Mucosa of descending colon (tissue), 3 donors: ENCODE data around the gene ANTXR2. TPM values are rescaled to one million over a fixed set of nuclear protein-coding genes. Genes with fewer than 3 reads are reported as not detected.

ENCODE experiments used
- ATAC-seq: fragments of 200-7000 bp; cut with Tn5 transposase; one replicate; pipeline ENCODE4 v1.9.1; 2020; ENCODE audit warnings: mild to moderate bottlenecking, moderate library complexity
- DNase-seq, 3 donors: peaks; one replicate each; pipeline ENCODE4 v3.0.0-alpha.2; 2020
- H3K36me3 ChIP-seq: fragments of 200-600 bp; one replicate; pipeline ENCODE4 v1.8.0; 2021; ENCODE audit warnings: low read depth, mild to moderate bottlenecking
- H3K4me1 ChIP-seq: fragments of 200-600 bp; one replicate; pipeline ENCODE4 v1.8.0; 2021; ENCODE audit warnings: low read depth, mild to moderate bottlenecking
- H3K4me3 ChIP-seq: fragments of 200-600 bp; one replicate; pipeline ENCODE4 v1.8.0; 2021; ENCODE audit warnings: mild to moderate bottlenecking
- H3K9me3 ChIP-seq: fragments of 200-600 bp; one replicate; pipeline ENCODE4 v1.8.0; 2021; ENCODE audit warnings: mild to moderate bottlenecking
- intact Hi-C, 2 donors: fragments of 100-400 bp; cut with DNase I in 1 of 2; cut with micrococcal nuclease in 1 of 2; formaldehyde crosslinking; loops; one replicate each; pipeline versions ENCODE4 v1.11.0 to v1.11.1; 2022; cut with DNase I, micrococcal nuclease
- total RNA-seq, 3 donors: library from RNA; stranded (reverse); fragmentation: NEBNext Ultra II Directional in 2 of 3; extraction: Animal tissue kit (Norgen Biotek cat#: 25700) in 2 of 3; gene quantifications; one replicate each; pipeline versions ENCODE4 v1.2.1 to v1.2.4, GENCODE V29; 2021 to 2023
- TF ChIP-seq, protein P1 (sequence below): fragments of 200-600 bp; IDR thresholded peaks from one replicate; pipeline ENCODE4 v1.8.0; 2022; ENCODE audit warnings: antibody characterized with exemption, mild to moderate bottlenecking
- donor health status: DM: no; HTN: no; CAD: no; lungs with moderate emphysema.
- donor health status: DM: no; HTN: no; CAD: no.
- donor health status: DM: no; HTN: yes; CAD: no.

The ANTXR2 gene
- total RNA-seq, 3 donors from 2014 or later: 83.2 to 276 (median 120) TPM

DNA sequence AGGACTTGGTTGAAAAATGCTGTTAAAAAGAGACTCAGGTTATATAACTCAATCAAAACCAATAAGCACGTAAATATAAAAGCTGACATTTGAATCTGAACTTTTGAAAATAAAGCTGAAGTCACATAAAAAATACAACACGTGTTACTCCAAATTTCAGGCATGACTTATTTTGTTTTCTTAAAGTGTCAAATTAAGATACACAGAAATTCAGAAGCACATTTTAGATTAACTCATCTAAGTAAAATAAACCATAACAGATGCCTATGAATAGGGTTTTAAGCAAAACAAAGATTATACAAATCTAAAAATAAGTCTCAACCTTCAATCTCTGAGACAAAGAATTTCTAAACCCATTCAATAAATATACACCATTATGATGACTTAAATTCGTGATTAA is 124.8 kb downstream of the ANTXR2 start:
- Histone ChIP-seq H3K36me3 (no peaks in the 10 kb centered on the region), H3K9me3 (no peaks in the 10 kb centered on the region), H3K4me1 (no peaks in the 10 kb centered on the region), H3K4me3 (no peak overlapping the region)
- no peak for ATAC-seq
- no peak for DNase-seq
- TF ChIP-seq, protein P1, sequence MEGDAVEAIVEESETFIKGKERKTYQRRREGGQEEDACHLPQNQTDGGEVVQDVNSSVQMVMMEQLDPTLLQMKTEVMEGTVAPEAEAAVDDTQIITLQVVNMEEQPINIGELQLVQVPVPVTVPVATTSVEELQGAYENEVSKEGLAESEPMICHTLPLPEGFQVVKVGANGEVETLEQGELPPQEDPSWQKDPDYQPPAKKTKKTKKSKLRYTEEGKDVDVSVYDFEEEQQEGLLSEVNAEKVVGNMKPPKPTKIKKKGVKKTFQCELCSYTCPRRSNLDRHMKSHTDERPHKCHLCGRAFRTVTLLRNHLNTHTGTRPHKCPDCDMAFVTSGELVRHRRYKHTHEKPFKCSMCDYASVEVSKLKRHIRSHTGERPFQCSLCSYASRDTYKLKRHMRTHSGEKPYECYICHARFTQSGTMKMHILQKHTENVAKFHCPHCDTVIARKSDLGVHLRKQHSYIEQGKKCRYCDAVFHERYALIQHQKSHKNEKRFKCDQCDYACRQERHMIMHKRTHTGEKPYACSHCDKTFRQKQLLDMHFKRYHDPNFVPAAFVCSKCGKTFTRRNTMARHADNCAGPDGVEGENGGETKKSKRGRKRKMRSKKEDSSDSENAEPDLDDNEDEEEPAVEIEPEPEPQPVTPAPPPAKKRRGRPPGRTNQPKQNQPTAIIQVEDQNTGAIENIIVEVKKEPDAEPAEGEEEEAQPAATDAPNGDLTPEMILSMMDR: no peak
- intact Hi-C loops: no loop called here

DNA sequence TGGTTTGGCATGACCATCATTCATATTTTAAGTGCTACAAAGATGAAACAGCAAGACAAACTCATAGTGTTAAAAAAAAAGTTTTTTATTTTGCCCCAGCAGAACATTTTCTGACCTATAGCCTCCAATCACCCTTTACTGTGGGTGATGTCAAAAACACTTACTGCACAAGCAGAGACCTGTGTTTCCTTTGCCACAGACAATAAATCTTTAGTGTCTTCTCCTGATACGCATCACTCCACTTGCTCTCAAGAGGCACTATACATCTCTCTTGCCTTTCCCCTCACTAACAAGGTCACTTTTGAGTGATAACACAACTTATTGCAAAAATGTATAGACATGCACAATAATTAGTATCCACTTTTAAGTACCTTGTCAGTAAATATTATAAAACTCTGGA is 125.6 kb downstream of the ANTXR2 start:
- intact Hi-C loops: no loop called here
- TF ChIP-seq, protein P1: no peak
- Histone ChIP-seq H3K9me3 (no peaks in the 10 kb centered on the region), H3K36me3 (no peaks in the 10 kb centered on the region), H3K4me3 (no peak overlapping the region), H3K4me1 (no peaks in the 10 kb centered on the region)
- no peak for DNase-seq
- ATAC-seq: no peak

DNA sequence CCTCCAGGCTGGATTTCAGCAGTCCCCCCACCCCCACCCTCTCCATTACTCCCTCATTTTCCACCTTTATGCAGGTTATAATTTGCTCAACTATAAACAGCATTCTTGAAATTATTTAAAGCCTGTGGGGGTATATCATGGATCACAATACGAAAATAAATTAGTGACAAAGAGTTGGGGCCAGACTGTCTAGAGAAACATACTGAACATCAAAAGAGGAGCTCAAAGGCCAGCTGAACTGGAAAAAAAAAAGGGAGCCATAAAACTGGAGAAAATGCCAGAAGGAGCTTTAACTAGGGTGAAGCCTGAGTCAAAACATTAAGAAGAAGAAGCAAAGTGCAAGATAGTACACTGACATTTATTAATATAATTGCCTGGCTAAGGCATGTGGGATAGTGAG is 137.8 kb downstream of the ANTXR2 start:
- no peak overlapping the region for H3K4me3 ChIP-seq
- no peaks in the 10 kb centered on the region for H3K4me1 ChIP-seq
- H3K36me3 ChIP-seq: no peaks in the 10 kb centered on the region
- ATAC-seq: no peak
- intact Hi-C loops: no loop called here
- no peaks in the 10 kb centered on the region for H3K9me3 ChIP-seq
- TF ChIP-seq, protein P1: no peak
- DNase-seq: no peak

DNA sequence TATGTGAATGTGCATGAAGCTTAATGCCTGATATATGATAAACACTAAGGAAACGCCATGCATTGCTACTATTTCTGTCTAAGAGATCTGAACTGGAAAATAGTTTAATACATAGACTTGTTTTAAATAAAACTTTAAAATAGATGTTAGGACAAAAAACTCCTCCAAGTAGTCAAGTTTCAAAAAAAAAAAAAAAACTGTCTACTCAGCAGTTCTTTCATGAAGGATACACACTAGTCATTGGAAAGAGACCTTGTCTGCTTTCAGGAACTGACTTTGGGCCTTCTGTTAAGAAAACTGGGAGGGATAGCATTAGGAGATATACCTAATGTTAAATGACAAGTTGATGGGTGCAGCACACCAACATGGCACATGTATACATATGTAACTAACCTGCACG is 138.4 kb downstream of the ANTXR2 start:
- no peak for ATAC-seq
- TF ChIP-seq, protein P1: no peak
- H3K4me1 ChIP-seq: no peaks in the 10 kb centered on the region
- no peak for DNase-seq
- H3K36me3 ChIP-seq: no peaks in the 10 kb centered on the region
- H3K4me3 ChIP-seq: no peak overlapping the region
- intact Hi-C loops: no loop called here
- no peaks in the 10 kb centered on the region for H3K9me3 ChIP-seq

DNA sequence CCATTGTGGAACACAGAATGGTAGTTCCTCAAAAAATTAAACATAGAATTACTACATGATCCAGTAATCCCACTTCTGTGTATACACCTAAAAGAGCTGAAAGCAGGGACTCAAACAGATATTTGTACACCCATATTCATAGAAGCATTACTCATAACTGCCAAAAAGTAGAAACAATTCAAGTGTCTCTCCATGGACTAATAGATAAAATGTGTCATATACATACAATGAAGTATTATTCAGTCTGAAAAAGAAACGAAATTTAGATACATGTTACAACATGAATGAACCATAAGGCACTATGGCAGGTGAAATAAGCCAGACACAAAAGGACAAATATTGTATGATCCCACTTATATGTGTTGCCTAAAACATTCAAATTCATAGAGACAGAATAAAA is 145.1 kb downstream of the ANTXR2 start:
- H3K9me3 ChIP-seq: no peaks in the 10 kb centered on the region
- H3K36me3 ChIP-seq: no peaks in the 10 kb centered on the region
- DNase-seq: no peak
- ATAC-seq: no peak
- H3K4me3 ChIP-seq: no peak overlapping the region
- no peaks in the 10 kb centered on the region for H3K4me1 ChIP-seq
- TF ChIP-seq, protein P1: no peak
- intact Hi-C loops: no loop called here

DNA sequence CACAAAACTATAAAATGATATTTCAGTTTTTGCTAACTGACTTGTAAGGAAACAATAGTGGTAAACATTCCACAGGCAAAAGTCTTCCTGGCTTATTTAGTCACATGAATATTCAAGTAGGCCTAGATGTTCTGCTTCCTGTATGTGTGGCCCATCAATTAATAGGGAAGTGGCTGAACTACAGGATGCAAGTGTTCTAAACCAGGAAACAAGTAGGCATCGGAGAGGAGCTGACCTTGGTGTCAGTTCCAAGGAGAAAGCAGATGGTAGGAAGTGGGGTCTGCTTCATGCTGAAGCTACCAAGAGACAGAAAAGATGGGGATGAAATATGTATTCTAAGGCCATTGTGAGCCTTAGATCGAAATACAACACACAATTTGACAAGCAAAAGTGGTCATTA is 149.7 kb downstream of the ANTXR2 start:
- DNase-seq: no peak
- intact Hi-C loops: no loop called here

More for the DNA sequence above, 149.7 kb downstream of the ANTXR2 start:
- no peak for ATAC-seq
- Histone ChIP-seq H3K4me3 (no peak overlapping the region), H3K9me3 (no peaks in the 10 kb centered on the region), H3K36me3 (no peaks in the 10 kb centered on the region), H3K4me1 (no peaks in the 10 kb centered on the region)
- TF ChIP-seq, protein P1: no peak
